WERI-Rb-1 (cell line): ENCODE measurements around the gene ITPR2.

Experiments
- DNase-seq: peaks from one replicate; pipeline ENCODE4 v3.0.0-alpha.2; 2020
- H3K27ac ChIP-seq: fragments of 250-450 bp; sonication (Bioruptor Pico); 2 replicates; pipeline ENCODE4 v1.5.1; 2020; ENCODE audit warnings: mild to moderate bottlenecking, moderate library complexity
- H3K27me3 ChIP-seq: fragments of 250-450 bp; sonication (Bioruptor Pico); 2 replicates; pipeline ENCODE4 v1.5.1; 2021; ENCODE audit warnings: mild to moderate bottlenecking, low read depth, moderate library complexity; ENCODE audit not compliant: insufficient read depth, severe bottlenecking
- H3K36me3 ChIP-seq: fragments of 250-450 bp; sonication (Bioruptor Pico); 2 replicates; pipeline ENCODE4 v1.5.1; 2020; ENCODE audit warnings: mild to moderate bottlenecking, moderate library complexity
- H3K4me3 ChIP-seq: 2 replicates; pipeline ENCODE4 v1.5.1; 2011; ENCODE audit warnings: low read depth, mild to moderate bottlenecking, control low read depth, low read length
- H3K9me3 ChIP-seq: fragments of 250-450 bp; sonication (Bioruptor Pico); 2 replicates; pipeline ENCODE4 v1.5.1; 2021; ENCODE audit warnings: mild to moderate bottlenecking, moderate library complexity; ENCODE audit not compliant: severe bottlenecking
- CTCF ChIP-seq: IDR thresholded peaks from 2 replicates; pipeline ENCODE4 v1.5.1; 2011; ENCODE audit warnings: low read depth, mild to moderate bottlenecking, control low read depth, inconsistent platforms, low read length

Gene ITPR2

DNA sequence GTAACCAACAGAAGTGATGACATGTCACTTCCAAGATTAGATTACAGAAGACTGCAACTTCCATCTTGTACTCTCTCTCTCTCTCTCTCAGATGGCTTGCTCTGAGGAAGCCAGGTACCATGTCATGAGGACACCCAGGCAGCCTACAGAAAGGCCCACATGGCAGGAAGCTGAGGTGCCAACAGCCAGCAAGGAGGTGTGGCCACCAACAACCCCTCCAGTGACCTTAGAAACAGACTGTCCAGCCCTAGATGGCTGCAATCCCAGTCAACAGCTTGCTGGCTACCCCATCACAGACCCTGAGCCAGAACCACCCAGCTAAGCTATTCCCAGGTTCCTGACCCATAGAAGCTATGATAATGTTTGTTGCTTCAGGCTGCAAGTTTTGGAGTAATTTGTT lies 178.4 kb downstream of the ITPR2 start:
- no peak overlapping the region for H3K4me3 ChIP-seq
- no peaks in the 10 kb centered on the region for H3K27me3 ChIP-seq
- H3K27ac ChIP-seq, result no peak overlapping the region
- no peak for TF ChIP-seq CTCF
- H3K9me3 ChIP-seq, result no peaks in the 10 kb centered on the region
- DNase-seq, result no peak
- H3K36me3 ChIP-seq, result 0 out of 2 replicates have a peak, but pooled peaks cover 3% of the 10 kb centered on the region

DNA sequence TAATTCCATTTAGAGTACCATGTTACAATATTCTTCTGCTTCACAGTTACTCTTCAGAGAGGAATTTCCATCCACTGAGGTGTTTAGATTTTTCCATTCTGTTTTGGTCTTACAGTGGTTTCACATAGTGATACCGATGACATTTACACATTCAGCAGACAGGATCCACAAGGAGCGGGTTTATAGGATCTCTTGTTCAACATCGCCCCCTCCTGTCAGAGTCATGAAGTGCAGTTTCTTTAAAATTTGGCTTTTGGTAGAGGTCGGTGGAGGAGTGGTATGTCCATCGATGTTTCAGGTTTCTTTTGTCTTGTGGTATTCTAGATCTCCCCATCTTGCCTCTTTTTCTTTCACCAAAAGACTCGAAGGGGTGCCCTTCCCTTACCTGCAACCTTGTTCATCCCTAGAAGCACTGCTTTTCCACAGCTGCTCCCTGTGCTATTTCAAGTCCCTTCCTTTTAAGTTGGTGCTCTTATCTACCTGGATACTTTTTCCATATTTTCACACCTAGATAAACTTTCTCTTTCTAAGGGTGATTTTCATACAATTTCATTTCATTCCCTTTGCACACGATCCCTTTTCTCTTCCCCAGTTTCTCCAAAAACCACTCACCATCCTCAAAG lies 181.3 kb downstream of the ITPR2 start:
- Histone ChIP-seq H3K9me3 (no peaks in the 10 kb centered on the region), H3K27me3 (no peaks in the 10 kb centered on the region), H3K4me3 (no peak overlapping the region), H3K27ac (no peak overlapping the region), H3K36me3 (no peaks in the 10 kb centered on the region)
- TF ChIP-seq CTCF, result peak; percentile 73
- DNase-seq, result peak; percentile 45

GRCh38 chr12:26651036-26651435 lies 182.0 kb downstream of the ITPR2 start:
- H3K4me3 ChIP-seq, result no peak overlapping the region
- no peak overlapping the region for H3K27ac ChIP-seq
- no peaks in the 10 kb centered on the region for H3K27me3 ChIP-seq
- no peak for DNase-seq
- no peaks in the 10 kb centered on the region for H3K36me3 ChIP-seq
- no peaks in the 10 kb centered on the region for H3K9me3 ChIP-seq
- TF ChIP-seq CTCF, result no peak

DNA sequence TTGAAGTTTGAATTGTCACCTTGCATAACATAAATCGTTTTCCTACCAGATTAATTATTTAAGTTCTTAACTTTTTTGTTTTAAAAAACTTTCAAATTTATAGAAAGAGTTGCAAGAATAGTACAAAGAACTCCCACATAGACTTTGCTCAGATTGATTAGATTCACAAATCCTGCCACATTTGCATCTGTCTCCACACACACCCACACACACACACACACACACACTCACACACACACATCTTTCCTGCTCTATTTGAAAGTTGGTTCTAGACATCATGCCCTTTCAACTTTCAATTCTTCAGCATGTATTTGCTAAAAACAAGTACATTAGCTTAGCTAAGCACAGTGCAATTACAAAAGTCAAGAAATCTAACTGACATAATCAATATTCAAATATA lies 184.0 kb downstream of the ITPR2 start:
- no peak overlapping the region for H3K27ac ChIP-seq
- H3K9me3 ChIP-seq, result no peaks in the 10 kb centered on the region
- no peak overlapping the region for H3K4me3 ChIP-seq
- H3K36me3 ChIP-seq, result no peaks in the 10 kb centered on the region
- H3K27me3 ChIP-seq, result no peaks in the 10 kb centered on the region
- TF ChIP-seq CTCF, result no peak
- DNase-seq, result no peak

DNA sequence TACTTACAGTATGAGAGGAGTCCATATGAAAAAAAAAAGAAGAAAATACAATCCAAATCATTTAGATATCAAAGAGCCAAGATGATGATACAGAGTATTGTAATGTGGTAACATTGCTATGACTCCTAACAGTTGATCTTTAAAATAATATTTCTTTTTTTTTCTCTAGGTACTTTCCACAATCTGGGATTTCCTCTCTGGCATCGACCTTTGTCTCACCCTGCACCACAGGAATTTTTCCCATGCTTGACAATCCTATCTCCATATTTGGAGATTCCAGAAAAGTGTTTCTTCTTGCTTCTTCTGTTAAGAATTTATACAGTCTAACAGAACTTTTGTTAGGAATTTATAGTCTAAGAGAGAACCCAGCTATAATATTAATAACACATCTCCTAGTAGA lies 184.4 kb downstream of the ITPR2 start:
- Histone ChIP-seq H3K27me3 (no peaks in the 10 kb centered on the region), H3K4me3 (no peak overlapping the region), H3K36me3 (no peaks in the 10 kb centered on the region), H3K27ac (no peak overlapping the region), H3K9me3 (no peaks in the 10 kb centered on the region)
- DNase-seq, result no peak
- TF ChIP-seq CTCF, result no peak

DNA sequence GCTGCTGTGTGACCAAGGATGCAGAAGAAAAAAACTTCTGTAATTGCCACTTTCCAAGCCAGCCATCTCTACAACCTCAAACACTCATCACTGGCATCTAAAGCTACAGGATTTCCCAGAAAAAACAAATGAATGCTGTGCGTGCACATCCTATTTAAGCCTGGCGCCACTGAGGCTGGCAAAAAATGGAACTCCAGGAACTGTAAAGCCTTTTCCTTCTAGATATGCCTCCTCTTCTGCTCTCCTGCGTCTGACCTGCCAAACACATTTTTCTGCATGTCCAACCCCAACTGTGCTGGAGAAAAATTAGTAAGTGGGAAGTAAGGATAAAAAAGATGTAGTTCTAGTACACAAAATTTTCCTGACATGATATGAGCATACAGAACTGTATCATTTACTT lies 184.9 kb downstream of the ITPR2 start:
- TF ChIP-seq CTCF, result no peak

More for the DNA sequence above, 184.9 kb downstream of the ITPR2 start:
- H3K9me3 ChIP-seq, result no peaks in the 10 kb centered on the region
- no peak overlapping the region for H3K27ac ChIP-seq
- no peaks in the 10 kb centered on the region for H3K27me3 ChIP-seq
- H3K4me3 ChIP-seq, result no peak overlapping the region
- no peak for DNase-seq
- no peaks in the 10 kb centered on the region for H3K36me3 ChIP-seq
